Activated T-helper 1 cell treated with Interleukin-2 at 50 U/mL for 16 hours (primary cell): ENCODE data around the gene PLEKHJ1.

Experiments used
- DNase-seq: peaks from one replicate; pipeline ENCODE4 v3.0.0-alpha.2; 2020; ENCODE audit warnings: low read depth

Gene PLEKHJ1

GRCh38 chr19:2195914-2196313, 40.2 kb downstream of the PLEKHJ1 start:
- no peak for DNase-seq

- no peak for DNase-seq
Observed at GRCh38 chr19:2195361-2195760, 40.8 kb downstream of the PLEKHJ1 start.

- DNase-seq, result no peak
Observed at GRCh38 chr19:2194513-2195078, 41.5 kb downstream of the PLEKHJ1 start.

- DNase-seq, result no peak
Observed at GRCh38 chr19:2193807-2194206, 42.3 kb downstream of the PLEKHJ1 start.

- DNase-seq, result no peak
Observed at GRCh38 chr19:2192862-2193261, 43.3 kb downstream of the PLEKHJ1 start.

GRCh38 chr19:2191456-2192310, 44.4 kb downstream of the PLEKHJ1 start:
- DNase-seq, result no peak

- no peak for DNase-seq
Observed at GRCh38 chr19:2190848-2191455, 45.2 kb downstream of the PLEKHJ1 start.

GRCh38 chr19:2189880-2190279, 46.2 kb downstream of the PLEKHJ1 start:
- no peak for DNase-seq

- DNase-seq, result no peak
Observed at GRCh38 chr19:2188708-2189385, 47.3 kb downstream of the PLEKHJ1 start.

- DNase-seq, result no peak
Observed at GRCh38 chr19:2187159-2187558, 49.0 kb downstream of the PLEKHJ1 start.

GRCh38 chr19:2186071-2186846, 49.9 kb downstream of the PLEKHJ1 start:
- no peak for DNase-seq

GRCh38 chr19:2185734-2186070, 50.4 kb downstream of the PLEKHJ1 start:
- DNase-seq, result no peak

GRCh38 chr19:2184422-2184975, 51.6 kb downstream of the PLEKHJ1 start:
- DNase-seq, result no peak
